HG02798 (cell line): ENCODE results near the gene TAF1B.
"Not testable (repeated sequence)": the region's sequence is repeated elsewhere in the genome, so short reads cannot be mapped to it uniquely, and the experiment has no call there.

ENCODE experiments used
- ATAC-seq: cut with Tn5 transposase; IDR thresholded peaks from one replicate; pipeline ENCODE4 v1.9.1; 2021; ENCODE audit warnings: mild to moderate bottlenecking; ENCODE audit not compliant: unreplicated experiment, poor library complexity

TAF1B gene

GRCh38 chr2:9826208-9826607 lies 17.1 kb upstream of the TAF1B start:
- no peak for ATAC-seq

- ATAC-seq: no peak
Observed at GRCh38 chr2:9830685-9831410, 12.4 kb upstream of the TAF1B start.

DNA sequence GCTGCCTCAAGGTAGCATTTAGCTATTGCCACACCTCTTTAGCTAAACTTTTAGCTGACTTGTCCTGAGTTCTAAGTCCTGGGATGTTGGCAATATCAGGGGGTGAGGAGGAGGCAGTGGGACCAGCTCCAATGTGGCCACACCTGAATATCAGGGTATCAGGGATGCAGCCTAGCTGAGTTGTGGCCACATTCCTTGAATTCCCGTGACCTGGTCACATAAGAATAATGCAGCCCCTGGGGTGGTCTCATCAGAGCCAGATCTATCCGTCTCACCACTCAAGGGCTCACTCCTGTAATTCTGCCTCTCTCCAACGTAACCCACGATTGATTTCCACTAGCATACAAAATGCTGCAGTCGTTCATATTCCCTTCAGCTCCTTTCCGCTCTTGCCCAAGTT lies 11.6 kb upstream of the TAF1B start:
- no peak for ATAC-seq

DNA sequence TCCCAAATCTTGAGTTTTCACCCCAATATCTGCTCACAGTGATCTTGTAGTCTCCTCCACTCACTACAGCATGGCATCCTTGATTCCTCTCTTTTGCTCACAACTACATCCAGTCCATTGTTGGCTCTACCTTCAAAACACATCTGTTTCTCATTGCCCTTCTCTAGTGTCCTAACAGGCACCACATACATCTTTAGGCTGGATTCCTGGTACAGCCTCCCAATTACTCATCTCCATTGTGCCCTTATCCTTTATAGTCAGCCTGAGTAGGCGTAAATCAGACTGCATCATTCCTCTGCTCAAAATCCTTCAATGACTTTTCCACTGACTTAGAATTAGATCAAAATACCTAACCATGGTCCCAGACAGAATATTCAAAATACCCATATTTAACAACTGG lies 10.7 kb upstream of the TAF1B start:
- no peak for ATAC-seq

- ATAC-seq: not testable (repeated sequence)
Observed at GRCh38 chr2:9835068-9835467, 8.2 kb upstream of the TAF1B start.

- no peak for ATAC-seq
Observed at GRCh38 chr2:9836074-9836473, 7.2 kb upstream of the TAF1B start.

- ATAC-seq: no peak
Observed at GRCh38 chr2:9836517-9836916, 6.8 kb upstream of the TAF1B start.

DNA sequence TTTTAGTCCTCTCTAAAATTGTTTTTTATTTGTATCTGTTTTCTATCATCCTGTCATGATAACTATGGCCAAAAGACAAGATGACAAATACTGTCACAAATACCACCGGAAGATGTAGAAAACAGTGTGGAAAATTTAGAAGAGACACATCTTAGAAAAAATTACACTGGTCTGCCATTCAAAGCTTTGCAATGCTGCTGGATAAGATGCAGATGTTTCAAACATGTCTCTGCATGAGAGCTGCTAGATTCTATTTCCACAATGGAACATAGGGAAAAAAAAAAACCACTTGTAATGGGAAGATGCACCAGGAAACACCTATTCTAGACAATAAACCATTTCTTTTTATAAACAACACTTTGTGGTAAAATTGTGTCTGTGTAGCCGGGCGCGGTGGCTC lies 5.8 kb upstream of the TAF1B start:
- no peak for ATAC-seq

DNA sequence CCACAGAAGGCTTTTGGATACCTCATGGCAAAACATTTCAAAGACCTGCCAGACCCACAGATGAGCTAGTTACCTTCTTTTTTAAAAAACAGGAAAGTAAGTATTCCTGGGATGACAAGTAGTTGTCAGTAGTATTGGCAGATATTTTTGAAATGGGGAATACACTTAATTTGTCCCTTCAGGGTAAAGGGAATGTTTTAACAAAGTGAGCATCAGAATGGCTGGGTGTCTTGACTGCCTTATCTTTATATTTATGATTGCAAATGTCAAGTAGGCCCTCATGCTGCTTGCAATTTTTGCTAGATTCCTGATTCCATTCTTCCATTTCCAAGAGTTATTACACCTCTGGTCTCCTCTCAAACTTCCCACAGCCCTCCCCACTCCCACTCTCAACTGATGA lies 4.9 kb upstream of the TAF1B start:
- ATAC-seq: no peak

- no peak for ATAC-seq
Observed at GRCh38 chr2:9842487-9843228, 616 bp upstream of the TAF1B start.

- no peak for ATAC-seq
Observed at GRCh38 chr2:9844036-9844483, 786 bp downstream of the TAF1B start.

DNA sequence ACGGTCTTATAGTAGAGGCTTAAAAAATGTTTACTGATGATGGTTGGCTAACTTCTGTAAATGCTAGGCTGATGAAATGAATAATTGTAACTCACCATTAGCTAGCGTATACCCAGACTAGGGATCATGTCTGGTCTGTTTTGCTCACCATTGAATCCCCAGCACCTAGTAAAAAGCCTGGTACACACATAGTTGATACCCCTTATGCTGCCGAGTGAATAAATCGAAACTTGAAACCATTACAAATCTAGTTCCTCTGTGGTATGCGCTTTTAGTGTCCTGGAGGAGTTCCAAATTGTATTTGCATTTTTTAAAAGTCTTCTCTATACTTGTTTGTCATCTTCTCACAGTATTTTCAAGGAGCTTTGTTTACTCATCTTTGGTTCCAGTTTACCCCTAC lies 1.3 kb downstream of the TAF1B start:
- peak; percentile 35 for ATAC-seq

GRCh38 chr2:9846554-9846953 lies 3.3 kb downstream of the TAF1B start:
- ATAC-seq: no peak

GRCh38 chr2:9847140-9847539 lies 3.9 kb downstream of the TAF1B start:
- ATAC-seq: no peak

GRCh38 chr2:9852881-9853280 lies 9.6 kb downstream of the TAF1B start:
- ATAC-seq: no peak

GRCh38 chr2:9857814-9858729 lies 14.8 kb downstream of the TAF1B start:
- ATAC-seq: no peak

DNA sequence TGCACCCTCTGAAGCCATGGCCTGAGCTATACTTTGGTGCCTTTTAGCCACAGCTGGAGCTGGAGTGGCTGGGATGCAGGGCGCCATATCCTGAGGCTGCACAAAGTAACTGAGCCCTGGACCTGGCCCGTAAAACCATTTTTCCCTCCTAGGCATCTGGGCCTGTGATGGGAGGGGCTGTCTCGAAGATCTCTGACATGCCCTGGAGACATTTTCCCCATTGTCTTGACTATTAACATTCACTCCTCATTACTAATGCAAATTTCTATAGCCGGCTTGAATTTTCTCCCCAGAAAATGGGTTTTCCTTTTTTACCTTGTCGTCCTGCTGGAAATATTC lies 15.4 kb downstream of the TAF1B start:
- no peak for ATAC-seq

- not testable (repeated sequence) for ATAC-seq
Observed at GRCh38 chr2:9860922-9861580, 17.8 kb downstream of the TAF1B start.

- no peak for ATAC-seq
Observed at GRCh38 chr2:9867881-9868280, 24.6 kb downstream of the TAF1B start.

DNA sequence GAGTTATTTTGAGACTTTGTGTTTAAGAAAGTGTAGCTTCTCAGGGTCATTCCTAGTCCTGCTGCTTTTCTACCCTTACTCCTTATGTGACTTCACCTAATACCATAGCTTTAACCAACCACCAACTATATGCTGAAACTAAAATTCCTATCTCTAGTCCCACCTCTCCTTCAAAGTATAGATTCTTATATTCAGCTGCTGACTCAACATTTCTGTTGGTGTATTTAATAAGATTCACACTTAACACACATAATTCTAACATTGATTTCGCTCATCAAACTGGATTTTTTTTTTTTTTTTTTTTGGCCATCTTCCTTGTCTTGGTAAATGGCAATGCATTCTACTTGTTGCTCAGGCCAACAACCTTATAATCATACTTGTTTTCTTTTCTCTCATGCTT lies 30.1 kb downstream of the TAF1B start:
- no peak for ATAC-seq
